NCI-H187 (cell line): ENCODE measurements around the gene HTT.

ENCODE experiments used
- DNase-seq, 2 experiments: peaks; one replicate each; lab custom pipeline; 2025; lab: John Stamatoyannopoulos, UW

Gene HTT

DNA sequence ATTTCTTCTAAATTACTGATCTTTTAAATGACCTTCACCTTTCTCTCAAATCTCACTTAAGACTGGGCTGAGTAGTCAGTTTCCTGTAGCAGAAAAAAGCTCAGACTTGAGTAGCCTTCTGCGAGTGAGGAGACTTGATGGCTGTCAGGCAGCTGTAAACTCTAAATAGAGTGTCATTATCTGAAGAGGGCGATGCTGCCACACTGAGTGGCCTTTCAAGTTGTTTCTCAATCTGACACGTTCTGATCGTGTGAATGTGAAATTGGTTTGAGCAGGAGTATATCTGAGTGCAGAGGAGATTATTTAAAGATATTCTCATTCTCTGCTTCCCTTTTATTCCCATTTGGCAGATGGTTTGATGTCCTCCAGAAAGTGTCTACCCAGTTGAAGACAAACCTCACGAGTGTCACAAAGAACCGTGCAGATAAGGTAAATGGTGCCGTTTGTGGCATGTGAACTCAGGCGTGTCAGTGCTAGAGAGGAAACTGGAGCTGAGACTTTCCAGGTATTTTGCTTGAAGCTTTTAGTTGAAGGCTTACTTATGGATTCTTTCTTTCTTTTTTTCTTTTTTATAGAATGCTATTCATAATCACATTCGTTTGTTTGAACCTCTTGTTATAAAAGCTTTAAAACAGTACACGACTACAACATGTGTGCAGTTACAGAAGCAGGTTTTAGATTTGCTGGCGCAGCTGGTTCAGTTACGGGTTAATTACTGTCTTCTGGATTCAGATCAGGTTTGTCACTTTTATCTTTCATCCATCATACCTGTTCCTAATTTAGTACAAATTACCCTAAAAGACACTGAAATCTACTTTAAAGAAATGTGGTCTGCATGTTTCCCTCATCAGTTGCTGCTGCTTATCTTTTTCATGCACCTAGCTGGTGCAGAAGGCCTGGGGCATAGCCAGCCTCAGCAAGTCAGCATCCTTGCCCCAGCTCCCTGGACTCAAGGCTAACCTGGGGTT, 100.2 kb downstream of the HTT start:
- DNase-seq, result peak; percentile 73

DNA sequence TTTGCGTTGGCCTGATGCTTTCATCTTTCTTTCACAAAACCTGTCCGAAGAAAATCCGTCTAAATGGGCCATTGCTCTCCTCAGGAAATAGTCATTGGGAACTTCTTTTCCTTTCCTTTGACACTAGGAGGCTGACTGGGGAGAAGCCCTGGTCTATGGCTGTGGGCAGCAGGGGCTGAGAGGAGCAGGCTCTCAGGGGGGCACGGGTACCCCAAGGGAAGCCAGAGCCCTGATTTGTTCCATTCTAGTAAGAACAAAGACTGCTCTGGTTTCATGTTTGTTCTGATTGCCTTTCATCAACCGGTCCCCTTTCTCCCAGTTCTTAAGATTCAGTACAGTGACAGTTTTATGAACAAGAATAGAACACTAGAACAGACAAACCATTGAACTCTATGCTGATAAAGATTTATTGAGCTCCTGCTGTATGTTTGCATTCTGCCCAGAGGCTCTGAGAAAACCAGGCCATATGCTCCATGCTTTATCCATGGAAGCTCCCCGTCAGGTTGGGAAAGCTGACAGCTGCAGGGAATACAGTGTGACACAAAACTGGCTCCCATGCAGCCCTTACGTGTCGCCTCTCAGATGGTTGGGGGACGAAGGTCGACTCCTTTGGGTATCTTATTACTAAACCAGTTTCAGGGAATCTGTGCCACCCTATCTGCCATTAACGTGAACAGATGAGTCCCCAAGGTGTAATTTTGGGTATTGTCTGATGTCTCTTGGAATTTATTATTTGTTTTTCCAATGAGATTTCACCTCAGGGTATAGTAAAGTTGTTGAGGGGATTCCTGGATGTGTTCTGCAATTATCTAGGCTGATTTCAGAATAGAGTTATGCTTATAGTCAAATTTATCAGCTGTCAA, 102.1 kb downstream of the HTT start:
- no peak for DNase-seq

- no peak for DNase-seq
Measured at GRCh38 chr4:3177426-3177825, 102.9 kb downstream of the HTT start.

- DNase-seq, result no peak
Measured at GRCh38 chr4:3177905-3178304, 103.4 kb downstream of the HTT start.

DNA sequence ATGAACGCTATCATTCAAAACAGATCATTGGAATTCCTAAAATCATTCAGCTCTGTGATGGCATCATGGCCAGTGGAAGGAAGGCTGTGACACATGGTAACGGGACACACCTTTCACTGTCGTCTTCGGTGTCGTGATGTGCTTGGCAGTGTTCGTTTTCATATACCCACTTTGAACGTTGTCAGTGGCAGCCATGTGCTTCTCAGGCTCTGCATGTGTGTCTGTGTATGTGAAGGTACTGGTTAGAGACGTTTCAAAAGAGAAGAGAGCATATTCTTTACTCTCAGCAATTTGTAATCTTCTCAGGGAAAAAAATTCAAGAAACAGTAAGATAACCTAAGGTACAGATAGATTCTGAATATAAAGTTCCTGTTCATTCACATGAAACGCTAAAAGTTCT, 103.9 kb downstream of the HTT start:
- DNase-seq, result no peak

GRCh38 chr4:3179126-3179706, 104.7 kb downstream of the HTT start:
- DNase-seq, result no peak

DNA sequence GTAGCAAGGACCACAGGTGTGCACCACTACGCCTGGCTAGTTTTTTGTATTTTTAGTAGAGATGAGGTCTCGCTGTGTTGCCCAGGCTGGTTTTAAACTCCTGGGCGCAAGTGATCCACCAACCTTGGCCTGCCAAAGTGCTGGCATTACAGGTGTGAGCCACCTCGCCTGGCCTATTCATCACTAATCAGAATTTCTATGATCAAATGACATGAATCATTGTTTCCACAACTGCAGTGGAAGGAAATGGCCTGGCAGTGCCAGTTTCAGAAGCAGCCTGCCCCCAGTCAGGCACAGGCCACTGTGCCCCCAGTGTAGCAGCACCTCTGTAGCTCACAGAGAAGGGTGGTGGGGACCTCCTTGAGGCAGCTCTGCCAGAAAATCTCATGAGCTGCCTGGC, 108.5 kb downstream of the HTT start:
- DNase-seq, result no peak

DNA sequence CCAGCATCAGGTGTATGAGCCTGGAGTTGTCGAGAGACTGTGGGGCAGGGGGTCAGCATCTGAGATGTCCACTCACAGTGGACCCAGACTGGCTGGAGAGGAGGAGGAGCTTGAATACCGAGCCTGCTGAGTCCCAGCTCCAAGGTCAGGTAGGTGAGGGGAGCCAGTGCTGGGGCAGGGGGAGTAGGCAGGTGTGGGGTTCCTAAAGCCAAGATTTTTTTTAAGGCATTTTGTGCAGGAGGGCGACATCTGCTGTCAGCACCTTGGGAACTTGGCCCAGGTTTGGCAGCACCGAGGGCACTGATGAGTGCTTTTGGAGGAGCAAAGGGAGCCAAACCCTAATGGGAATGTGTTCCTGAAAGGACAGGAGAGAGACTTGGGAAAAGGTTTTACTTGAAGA, 110.2 kb downstream of the HTT start:
- DNase-seq, result no peak

GRCh38 chr4:3186609-3187008, 112.1 kb downstream of the HTT start:
- no peak for DNase-seq

- DNase-seq, result no peak
Measured at GRCh38 chr4:3188118-3188517, 113.6 kb downstream of the HTT start.

DNA sequence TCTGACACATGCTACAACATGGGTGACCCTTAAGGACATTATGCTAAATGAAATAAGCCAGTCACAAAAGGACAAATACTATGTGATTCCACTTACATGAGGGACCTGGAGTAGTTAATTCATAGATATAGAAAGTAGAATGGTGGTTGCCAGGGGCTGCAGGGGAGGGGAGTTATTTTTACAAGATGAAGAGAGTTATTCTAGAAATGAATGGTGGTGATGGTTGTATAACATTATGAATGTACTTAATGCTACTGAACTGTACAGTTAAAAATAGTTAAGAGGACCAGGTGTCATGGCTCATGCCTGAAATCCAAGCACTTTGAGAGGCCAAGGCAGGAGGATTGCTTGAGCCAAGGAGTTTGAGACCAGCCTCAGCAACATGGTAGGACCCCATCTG, 115.0 kb downstream of the HTT start:
- DNase-seq, result no peak

GRCh38 chr4:3190549-3190948, 116.1 kb downstream of the HTT start:
- DNase-seq, result no peak

DNA sequence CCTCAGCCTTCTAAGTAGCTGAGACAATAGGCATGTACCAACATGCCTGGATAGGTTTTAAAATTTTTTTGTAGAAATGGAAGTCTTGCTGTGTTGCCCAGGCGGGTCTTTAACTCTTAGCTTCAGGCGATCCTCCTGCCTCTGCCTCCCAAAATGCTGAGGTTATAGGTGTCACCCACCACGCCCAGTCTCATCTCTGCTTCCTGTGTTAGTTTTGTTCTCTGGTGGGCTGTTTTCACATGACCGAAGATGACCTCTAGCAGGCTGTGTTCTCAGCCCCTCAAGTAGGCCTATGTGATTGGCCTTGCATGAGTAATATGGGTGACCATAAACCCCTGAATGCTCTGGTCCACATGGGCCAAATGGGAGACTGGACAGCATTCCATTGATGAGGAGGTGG, 117.7 kb downstream of the HTT start:
- no peak for DNase-seq

GRCh38 chr4:3192827-3193226, 118.3 kb downstream of the HTT start:
- no peak for DNase-seq

- no peak for DNase-seq
Measured at GRCh38 chr4:3193531-3194203, 119.2 kb downstream of the HTT start.

DNA sequence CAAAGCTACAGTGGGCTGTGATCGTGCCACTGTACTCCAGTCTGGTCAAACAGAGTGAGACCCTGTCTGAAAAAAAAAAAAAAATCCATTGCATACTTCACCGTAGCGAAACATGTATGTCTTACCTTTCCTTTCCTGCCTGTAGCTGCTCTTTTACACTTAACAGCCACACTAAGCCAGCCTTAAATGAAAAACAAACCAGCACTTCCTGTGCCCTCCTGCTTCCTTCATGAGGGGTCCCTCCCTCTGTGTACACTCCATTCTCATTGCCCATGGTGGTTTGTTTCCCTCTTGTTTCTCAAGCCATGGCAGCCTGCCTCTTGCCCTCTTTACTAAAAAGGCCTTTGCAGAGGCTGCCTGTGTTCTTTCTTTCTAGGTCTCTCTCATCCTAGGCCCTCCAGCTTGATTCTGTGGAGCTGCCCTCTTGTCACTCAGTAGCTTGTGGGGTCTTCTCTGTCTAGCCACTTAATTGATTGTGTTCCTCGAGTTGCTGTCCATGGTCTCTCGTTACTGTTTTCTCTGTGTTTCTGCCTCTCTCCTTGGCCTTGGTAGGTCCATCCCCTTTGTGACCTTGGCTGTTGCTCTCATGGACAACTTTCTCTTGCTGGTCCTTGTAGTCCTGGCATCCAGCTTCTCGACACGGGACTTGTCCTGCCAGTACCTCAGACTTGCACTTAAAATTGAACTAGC, 122.3 kb downstream of the HTT start:
- DNase-seq, result no peak

GRCh38 chr4:3197366-3198105, 123.1 kb downstream of the HTT start:
- no peak for DNase-seq

GRCh38 chr4:3198906-3199305, 124.4 kb downstream of the HTT start:
- no peak for DNase-seq

DNA sequence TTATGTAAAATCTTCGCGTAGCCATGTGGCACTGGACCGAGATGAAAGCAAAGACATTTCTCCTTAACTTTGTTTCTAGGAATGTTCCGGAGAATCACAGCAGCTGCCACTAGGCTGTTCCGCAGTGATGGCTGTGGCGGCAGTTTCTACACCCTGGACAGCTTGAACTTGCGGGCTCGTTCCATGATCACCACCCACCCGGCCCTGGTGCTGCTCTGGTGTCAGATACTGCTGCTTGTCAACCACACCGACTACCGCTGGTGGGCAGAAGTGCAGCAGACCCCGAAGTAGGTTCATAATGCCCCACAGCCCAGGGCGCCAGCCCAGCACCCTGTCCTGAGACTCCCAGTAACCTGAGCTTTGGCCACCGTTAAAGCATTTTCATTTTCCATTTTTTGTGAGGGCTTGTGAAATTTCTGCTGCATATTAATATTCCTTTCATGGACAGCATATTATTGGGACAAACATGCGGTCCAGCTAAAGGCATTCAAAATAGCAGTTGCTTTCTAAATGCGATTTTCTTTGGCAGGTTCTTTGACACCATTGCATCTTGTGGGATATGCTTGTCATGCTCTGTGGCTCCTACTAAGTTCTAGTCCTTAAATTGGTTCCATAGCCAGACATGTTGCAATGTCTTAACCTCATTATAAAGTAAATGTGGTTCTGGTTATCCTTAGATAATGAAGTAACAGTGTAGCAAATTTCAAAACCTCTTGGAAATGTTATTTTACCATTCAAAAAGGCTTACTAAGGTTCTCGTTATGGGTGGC, 125.4 kb downstream of the HTT start:
- DNase-seq, result no peak
